Keratinocyte (primary cell): ENCODE results near the gene COQ7.

Experiments used
- CTCF ChIP-seq, 3 experiments: IDR thresholded peaks in 1 of 3; conservative IDR thresholded peaks in 1 of 3; optimal IDR thresholded peaks in 1 of 3; 2 replicates in 2 of 3; 3 replicates in 1 of 3; pipeline versions ENCODE3 to v1.5.1; 2011; ENCODE audit warnings: low read length in 3 of 3, mild to moderate bottlenecking in 3 of 3, moderate library complexity in 2 of 3, control low read depth in 1 of 3, inconsistent platforms in 1 of 3; ENCODE audit not compliant: insufficient read depth in 2 of 3; ENCODE audit errors: extremely low read depth in 1 of 3
- EZH2 ChIP-seq: IDR thresholded peaks from one replicate; pipeline ENCODE4 v1.6.1; 2012; ENCODE audit warnings: inconsistent platforms, mild to moderate bottlenecking, low read length, moderate library complexity

- TF ChIP-seq CTCF (optimal IDR thresholded peaks at IDR 0.05 in 1 of 3, IDR thresholded peaks at IDR 0.05 in 1 of 3, conservative IDR thresholded peaks at IDR 0.05 in 1 of 3; ENCODE audit: extremely low read depth in 1 of 3, insufficient read depth in 2 of 3, low read length in 3 of 3) (no peak), EZH2 (no peak)
Observed at GRCh38 chr16:19109288-19109664, 41.9 kb downstream of the COQ7 start.
